Endothelial cell of umbilical vein (primary cell): ENCODE results near the gene GON4L. TPM values are rescaled to one million over a fixed set of nuclear protein-coding genes. Genes with fewer than 3 reads are reported as not detected.

Source experiments
- BruUV-seq: library from RNA; stranded (reverse); fragments of 400-500 nt; replicated peaks from 2 replicates; lab custom pipeline; 2021; lab: Mats Ljungman, UMichigan
- CTCF ChIA-PET: fragments of 300-600, 350-600 bp; sonication (Branson Sonifier 250); formaldehyde crosslinking; loops from one replicate; lab custom pipeline; 2021; ENCODE audit warnings: antibody characterized with exemption, inconsistent platforms; lab: Charles Lee
- POLR2A ChIA-PET: fragments of 300-600, 350-600 bp; sonication (Branson Sonifier 250); formaldehyde crosslinking; loops from one replicate; lab custom pipeline; 2021; ENCODE audit warnings: antibody characterized with exemption, inconsistent platforms; lab: Charles Lee
- DNase-seq: peaks from one replicate; pipeline ENCODE4 v3.0.0-alpha.2; 2011; ENCODE audit warnings: low read depth, low spot score
- FAIRE-seq: peaks from 2 replicates; lab custom pipeline; 2011; peaks lifted over from hg19 to GRCh38; lab: Jason Lieb, UNC
- H2AFZ ChIP-seq: 2 replicates; pipeline ENCODE4 v1.6.0; 2012; ENCODE audit warnings: low read depth, low read length, control low read depth, inconsistent platforms
- H3K27ac ChIP-seq: 2 replicates; pipeline ENCODE4 v1.5.1; 2011; ENCODE audit warnings: low read depth, mild to moderate bottlenecking, control low read depth, low read length, moderate library complexity; ENCODE audit not compliant: insufficient read depth
- H3K27me3 ChIP-seq, 2 experiments: 2 replicates each; pipeline versions ENCODE4 v1.6.0 to v1.6.1; 2011; ENCODE audit warnings: low read length in 2 of 2, mixed read lengths in 1 of 2; ENCODE audit not compliant: control insufficient read depth in 2 of 2, insufficient read depth in 2 of 2
- H3K36me3 ChIP-seq, 2 experiments: 2 replicates in 1 of 2; 3 replicates in 1 of 2; pipeline ENCODE4 v1.5.1; 2011; ENCODE audit warnings: low read length in 2 of 2, mild to moderate bottlenecking in 1 of 2, moderate library complexity in 1 of 2; ENCODE audit not compliant: control insufficient read depth in 2 of 2, insufficient read depth in 2 of 2; ENCODE audit errors: extremely low read depth in 1 of 2
- H3K4me1 ChIP-seq: 3 replicates; pipeline ENCODE4 v1.5.1; 2011; ENCODE audit warnings: mild to moderate bottlenecking, low read length; ENCODE audit not compliant: control insufficient read depth, insufficient read depth; ENCODE audit errors: extremely low read depth
- H3K4me2 ChIP-seq: 2 replicates; pipeline ENCODE4 v1.6.1; 2011; ENCODE audit warnings: low read length, control low read depth, mixed read lengths; ENCODE audit not compliant: insufficient read depth
- H3K4me3 ChIP-seq, 3 experiments: fragments of 200-600 bp in 1 of 3; sonication (generic), shearing (Covaris generic) in 1 of 3; replicated peaks in 1 of 3; 2 replicates each; pipeline ENCODE4 v1.5.1; 2011 to 2016; ENCODE audit warnings: control low read depth in 3 of 3, low read length in 3 of 3, mild to moderate bottlenecking in 2 of 3, inconsistent platforms in 1 of 3, low read depth in 1 of 3, moderate library complexity in 1 of 3; ENCODE audit not compliant: insufficient read depth in 1 of 3
- H3K79me2 ChIP-seq: 2 replicates; pipeline ENCODE4 v1.6.0; 2012; ENCODE audit warnings: low read length, inconsistent platforms; ENCODE audit not compliant: control insufficient read depth, insufficient read depth
- H3K9ac ChIP-seq: replicated peaks from 2 replicates; pipeline ENCODE3; 2011; ENCODE audit warnings: low read length, control low read depth; ENCODE audit not compliant: insufficient read depth; ENCODE audit errors: extremely low read depth
- H3K9me1 ChIP-seq: replicated peaks from 3 replicates; pipeline ENCODE4 v1.6.0; 2011; ENCODE audit warnings: mild to moderate bottlenecking, low read length; ENCODE audit not compliant: control insufficient read depth, insufficient read depth; ENCODE audit errors: extremely low read depth
- H3K9me3 ChIP-seq: replicated peaks from 2 replicates; pipeline ENCODE4 v1.5.1; 2012; ENCODE audit warnings: low read length, inconsistent platforms; ENCODE audit not compliant: control insufficient read depth, insufficient read depth
- H4K20me1 ChIP-seq: replicated peaks from 2 replicates; pipeline ENCODE3; 2011; ENCODE audit warnings: mild to moderate bottlenecking, low read length; ENCODE audit not compliant: control insufficient read depth, insufficient read depth; ENCODE audit errors: extremely low read depth
- EZH2 ChIP-seq: IDR thresholded peaks from 2 replicates; pipeline ENCODE4 v1.6.1; 2012; ENCODE audit warnings: borderline replicate concordance, low read depth, mild to moderate bottlenecking, moderate library complexity, low read length, inconsistent platforms; ENCODE audit not compliant: severe bottlenecking
- FOS ChIP-seq: IDR thresholded peaks from 2 replicates; pipeline ENCODE4 v1.6.1; 2011; ENCODE audit warnings: mild to moderate bottlenecking, low read length, moderate library complexity, borderline replicate concordance; ENCODE audit not compliant: insufficient read depth
- MYC ChIP-seq: IDR thresholded peaks from one replicate; pipeline ENCODE4 v1.6.1; 2011; ENCODE audit warnings: mild to moderate bottlenecking, low read depth, low read length
- dilution Hi-C: fragments of 300-500 bp; cut with MboI; formaldehyde crosslinking; loops from one replicate; pipeline ENCODE4 v1.15.0; 2019; ENCODE audit warnings: low sequenced_read_pairs; ENCODE audit not compliant: extremely low pct_ligation_motif_present
- intact Hi-C: fragments of 100-400 bp; cut with micrococcal nuclease; formaldehyde crosslinking; loops from one replicate; pipeline ENCODE4 v1.10.0; 2022
- polyA plus RNA-seq, 4 experiments: library from polyadenylated mRNA; depleted of rRNA in 3 of 4; stranded (reverse) in 3 of 4; unstranded in 1 of 4; fragments of >200 nt; gene quantifications; 2 replicates each; pipeline versions ENCODE4 v1.2.1 to v1.2.3, GENCODE V29; 2011 to 2012; ENCODE audit warnings: missing spikeins in 1 of 4
- total RNA-seq: library from RNA; stranded (reverse); gene quantifications from 2 replicates; pipeline ENCODE4 v1.2.3, GENCODE V29; 2021
- TF ChIP-seq, protein P1 (sequence below), 2 donors: IDR thresholded peaks; 1 replicate in 1 of 2; 2 replicates in 1 of 2; pipeline ENCODE4 v1.5.1; 2011; ENCODE audit warnings: low read length in 2 of 2, mild to moderate bottlenecking in 2 of 2, moderate library complexity in 2 of 2, control low read depth in 1 of 2, inconsistent platforms in 1 of 2, low read depth in 1 of 2; ENCODE audit not compliant: insufficient read depth in 1 of 2; ENCODE audit errors: extremely low read depth in 1 of 2

Gene GON4L
- total and polyA plus RNA-seq, 2 donors (not counting 3 experiments of a cell fraction or from before 2014, with no cell fraction given), result 30.5 to 58.7 TPM

DNA sequence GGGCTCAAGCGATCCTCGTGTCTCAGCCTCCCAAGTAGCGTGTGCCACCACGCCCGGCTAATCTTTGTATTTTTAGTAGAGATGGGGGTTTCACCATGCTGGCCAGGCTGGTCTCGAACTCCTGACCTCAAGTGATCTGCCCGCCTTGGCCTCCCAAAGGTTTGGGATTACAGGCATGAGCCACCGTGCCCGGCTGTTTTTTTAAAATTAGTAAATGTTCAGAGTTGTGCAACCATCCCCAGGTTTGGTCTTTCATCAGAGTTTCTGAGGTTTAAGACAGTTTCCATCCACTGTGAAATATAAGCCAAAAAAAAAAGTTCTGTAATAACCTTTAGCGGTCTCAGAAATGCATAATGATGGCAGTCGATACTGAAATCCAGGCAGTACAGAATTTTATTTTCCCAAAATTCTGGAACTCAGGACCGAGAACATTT, 1.8 kb upstream of the GON4L start:
- H4K20me1 ChIP-seq, result no peaks in the 10 kb centered on the region
- peak overlapping the region; percentile 94 for H3K4me2 ChIP-seq
- intact Hi-C loops, result loop anchor here (1.0 to 10.0 kb wide), 3 partner anchors 51 to 174 kb away; partner anchors contain the start of genes DAP3, KHDC4 and YY1AP1
- H3K27ac ChIP-seq, result peak overlapping the region; percentile 54
- H3K36me3 ChIP-seq, result peaks cover 1 to 3% of the 10 kb centered on the region in 2 experiments
- H3K4me3 ChIP-seq, result peak overlapping the region; percentile 35 to 79 (median 54)
- H3K9ac ChIP-seq, result peak overlapping the region; percentile 98
- FAIRE-seq (no peak), DNase-seq (no peak)
- H3K27me3 ChIP-seq, result no peaks in the 10 kb centered on the region
- H3K9me1 ChIP-seq, result no peaks in the 10 kb centered on the region
- H2AFZ ChIP-seq, result peak overlapping the region; percentile 41
- H3K4me1 ChIP-seq, result peaks cover 21% of the 10 kb centered on the region
- BruUV-seq, result no TSS peak
- no peaks in the 10 kb centered on the region for H3K9me3 ChIP-seq
- no peak for TF ChIP-seq FOS
- TF ChIP-seq MYC, result no peak
- TF ChIP-seq EZH2, result no peak
- TF ChIP-seq, protein P1, sequence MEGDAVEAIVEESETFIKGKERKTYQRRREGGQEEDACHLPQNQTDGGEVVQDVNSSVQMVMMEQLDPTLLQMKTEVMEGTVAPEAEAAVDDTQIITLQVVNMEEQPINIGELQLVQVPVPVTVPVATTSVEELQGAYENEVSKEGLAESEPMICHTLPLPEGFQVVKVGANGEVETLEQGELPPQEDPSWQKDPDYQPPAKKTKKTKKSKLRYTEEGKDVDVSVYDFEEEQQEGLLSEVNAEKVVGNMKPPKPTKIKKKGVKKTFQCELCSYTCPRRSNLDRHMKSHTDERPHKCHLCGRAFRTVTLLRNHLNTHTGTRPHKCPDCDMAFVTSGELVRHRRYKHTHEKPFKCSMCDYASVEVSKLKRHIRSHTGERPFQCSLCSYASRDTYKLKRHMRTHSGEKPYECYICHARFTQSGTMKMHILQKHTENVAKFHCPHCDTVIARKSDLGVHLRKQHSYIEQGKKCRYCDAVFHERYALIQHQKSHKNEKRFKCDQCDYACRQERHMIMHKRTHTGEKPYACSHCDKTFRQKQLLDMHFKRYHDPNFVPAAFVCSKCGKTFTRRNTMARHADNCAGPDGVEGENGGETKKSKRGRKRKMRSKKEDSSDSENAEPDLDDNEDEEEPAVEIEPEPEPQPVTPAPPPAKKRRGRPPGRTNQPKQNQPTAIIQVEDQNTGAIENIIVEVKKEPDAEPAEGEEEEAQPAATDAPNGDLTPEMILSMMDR (IDR thresholded peaks at IDR 0.05; ENCODE audit: extremely low read depth in 1 of 2, insufficient read depth in 1 of 2, low read depth in 1 of 2, low read length in 2 of 2), result no peak
- peaks cover 20% of the 10 kb centered on the region for H3K79me2 ChIP-seq
- POLR2A ChIA-PET, result interaction anchor here (1.2 to 2.9 kb wide), 3 partner anchors 10 to 34 kb away, joined by 3 to 14 read pairs (median 4); no protein-coding TSS in a partner anchor
- dilution Hi-C loops, result no loop called here
- CTCF ChIA-PET, result interaction anchor here (1.6 to 3.5 kb wide), 3 partner anchors 8 to 208 kb away, joined by 5 to 11 read pairs (median 9); no protein-coding TSS in a partner anchor
